Measurements from ENCODE around the gene HTRA2.

Gene HTRA2

DNA sequence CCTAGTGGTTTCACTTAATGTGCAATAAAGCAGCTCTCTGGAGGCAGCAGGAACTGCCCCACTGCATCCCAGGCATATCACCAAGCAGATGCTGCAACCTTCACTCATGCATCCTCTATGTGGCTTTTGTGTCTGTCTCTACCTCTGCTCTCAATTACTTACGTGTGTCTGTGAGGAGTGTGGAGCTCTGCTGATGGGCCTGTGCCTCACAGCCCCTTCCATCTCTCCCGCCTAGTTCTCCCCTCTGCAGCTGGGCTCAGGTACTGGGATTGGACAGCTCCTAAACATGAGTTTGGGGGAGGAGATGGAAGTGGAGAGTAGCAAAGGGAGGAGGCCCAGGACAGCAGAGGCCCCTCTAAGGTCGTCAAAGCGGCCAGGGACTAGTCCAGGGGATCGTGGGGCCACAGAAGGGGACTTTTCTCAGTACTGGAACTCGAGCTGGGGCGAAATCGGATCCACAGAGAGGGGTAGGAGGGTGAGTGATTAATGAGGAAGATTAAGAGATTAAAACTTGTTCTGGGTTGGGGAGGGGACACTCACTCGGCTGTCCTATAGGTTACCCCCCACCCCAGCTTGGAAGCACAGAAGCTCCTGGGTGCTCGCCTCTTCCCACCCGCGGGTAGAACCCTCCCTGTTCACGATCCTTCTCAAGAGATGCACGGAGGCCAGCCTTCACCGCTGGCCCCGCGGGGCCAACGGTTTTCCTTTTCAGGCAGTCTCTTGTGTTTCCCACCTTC is 28.2 kb upstream of the HTRA2 start:
- no peak for DNase-seq

DNA sequence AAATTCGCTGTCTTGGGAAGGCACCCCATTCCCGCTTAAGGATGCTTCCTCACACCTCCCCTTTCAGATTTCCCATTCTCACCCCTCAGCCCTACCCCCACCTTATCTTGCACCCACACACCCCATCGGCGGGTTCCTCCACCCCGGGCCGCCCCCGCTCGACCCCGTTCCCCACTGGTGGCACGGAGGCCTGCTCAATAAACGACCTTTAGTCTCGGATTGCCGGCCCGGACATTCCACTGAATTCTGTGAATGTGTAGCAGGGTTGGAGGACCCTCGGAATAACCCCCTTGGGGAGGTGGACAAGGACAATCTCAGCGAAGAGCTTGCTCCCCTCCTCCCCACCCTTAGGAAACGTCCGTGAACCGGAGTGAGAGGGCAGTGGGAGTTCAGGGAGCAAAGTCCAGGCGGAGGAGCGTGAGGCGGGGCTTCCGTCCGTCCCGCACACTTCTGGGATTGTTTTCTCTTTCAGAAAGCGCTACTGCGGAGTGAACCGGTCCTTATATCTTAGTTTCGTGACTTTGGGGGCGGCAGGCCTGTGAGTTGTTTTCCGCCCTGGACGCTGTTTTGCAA is 27.5 kb upstream of the HTRA2 start:
- no peak for DNase-seq

- DNase-seq, result peak; percentile 42
These were observed 26.8 kb upstream of the HTRA2 start for GRCh38 chr2:74502720-74503505.

DNA sequence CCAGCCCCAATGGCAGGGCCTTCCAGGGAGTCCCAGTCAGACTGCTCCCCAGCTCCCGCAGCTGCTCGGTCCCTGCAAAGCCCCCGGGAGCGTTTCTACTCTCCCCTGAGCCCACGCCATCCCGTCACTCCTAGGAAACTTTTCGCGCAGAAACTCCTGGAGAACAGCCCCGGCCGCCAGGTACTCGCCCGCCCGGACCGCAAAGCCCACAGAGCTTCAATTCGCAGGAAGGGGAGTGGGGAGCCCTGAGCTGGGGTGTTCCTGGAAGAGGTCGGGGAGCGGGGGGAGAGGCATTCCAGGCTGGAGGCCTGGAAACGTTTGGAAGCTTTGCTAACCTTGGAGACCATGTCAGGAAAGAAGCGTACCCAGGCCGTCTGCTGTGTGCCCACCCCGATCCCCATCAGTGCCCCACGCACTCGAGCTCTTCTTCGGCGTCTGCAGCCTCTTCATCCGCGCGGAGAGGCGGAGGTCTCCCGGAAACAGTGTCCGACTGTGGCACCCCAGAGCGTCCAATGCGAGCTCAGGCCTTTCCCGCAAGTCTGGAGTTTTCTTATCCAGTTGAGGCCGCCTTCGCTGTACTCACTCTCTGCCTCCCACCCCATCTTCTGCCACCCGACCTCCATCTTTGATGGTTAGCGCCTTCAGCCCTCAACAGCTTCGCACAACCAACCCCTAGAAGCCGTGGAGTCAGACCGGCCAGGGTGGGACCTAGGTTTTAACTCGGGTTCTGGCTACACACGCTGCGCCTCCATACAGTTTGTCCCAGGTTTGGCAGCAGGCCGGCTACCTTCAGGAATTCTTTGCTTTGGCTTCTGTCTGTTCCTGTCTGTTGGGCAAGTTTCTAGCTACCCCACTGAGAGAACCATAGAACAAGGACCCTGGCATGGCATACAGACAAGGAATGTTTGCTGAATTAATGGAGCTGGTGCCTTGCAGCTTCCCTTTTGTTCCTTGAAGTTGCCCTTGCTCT is 25.9 kb upstream of the HTRA2 start:
- DNase-seq, result no peak

- no peak for DNase-seq
These were observed 25.1 kb upstream of the HTRA2 start for GRCh38 chr2:74504591-74504990.

- DNase-seq, result no peak
These were observed 24.1 kb upstream of the HTRA2 start for GRCh38 chr2:74505448-74506246.

DNA sequence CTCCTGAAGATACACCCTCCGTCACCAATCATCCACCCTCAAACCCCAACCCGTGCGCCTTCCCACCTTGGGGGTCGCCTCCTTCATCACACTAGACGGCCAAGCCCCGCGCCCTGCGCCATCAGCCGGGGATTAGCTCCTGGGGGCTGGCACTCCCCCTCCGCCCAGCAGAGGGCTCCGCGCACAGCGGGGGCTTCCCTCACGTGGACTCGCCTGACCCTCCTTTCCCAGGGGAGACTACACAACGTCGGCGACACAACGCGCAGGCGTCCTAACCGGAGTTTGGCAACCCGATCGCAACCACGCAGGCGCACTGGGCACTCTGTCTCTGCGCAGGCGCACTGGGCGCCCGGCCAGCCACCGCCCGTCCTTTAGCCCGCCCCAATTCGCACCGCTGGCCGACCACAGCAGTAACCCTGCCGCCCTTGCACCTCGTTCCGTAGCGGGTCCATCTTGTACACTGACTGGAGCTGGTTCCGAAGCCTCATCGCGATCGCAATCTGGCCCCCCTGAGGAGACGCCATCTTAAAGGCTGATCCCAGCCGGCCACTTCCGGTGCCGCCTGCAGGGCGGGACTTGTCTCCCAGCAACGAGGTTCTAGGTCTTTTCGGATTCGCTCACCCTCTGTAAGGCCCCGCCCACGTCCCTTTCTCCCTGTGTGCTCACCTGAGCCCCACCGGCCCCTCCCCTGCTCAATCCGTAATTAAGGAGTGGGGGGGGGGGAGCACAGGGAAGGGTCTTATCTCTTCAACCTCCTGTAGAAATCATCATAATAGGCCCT is 22.4 kb upstream of the HTRA2 start, which contains the start of gene PCGF1:
TSS of gene PCGF1 (minus strand) at position 551 of the 781 bp plus-strand sequence. CDS start at position 524, 27 bp downstream.
- DNase-seq, result peak; percentile 99

DNA sequence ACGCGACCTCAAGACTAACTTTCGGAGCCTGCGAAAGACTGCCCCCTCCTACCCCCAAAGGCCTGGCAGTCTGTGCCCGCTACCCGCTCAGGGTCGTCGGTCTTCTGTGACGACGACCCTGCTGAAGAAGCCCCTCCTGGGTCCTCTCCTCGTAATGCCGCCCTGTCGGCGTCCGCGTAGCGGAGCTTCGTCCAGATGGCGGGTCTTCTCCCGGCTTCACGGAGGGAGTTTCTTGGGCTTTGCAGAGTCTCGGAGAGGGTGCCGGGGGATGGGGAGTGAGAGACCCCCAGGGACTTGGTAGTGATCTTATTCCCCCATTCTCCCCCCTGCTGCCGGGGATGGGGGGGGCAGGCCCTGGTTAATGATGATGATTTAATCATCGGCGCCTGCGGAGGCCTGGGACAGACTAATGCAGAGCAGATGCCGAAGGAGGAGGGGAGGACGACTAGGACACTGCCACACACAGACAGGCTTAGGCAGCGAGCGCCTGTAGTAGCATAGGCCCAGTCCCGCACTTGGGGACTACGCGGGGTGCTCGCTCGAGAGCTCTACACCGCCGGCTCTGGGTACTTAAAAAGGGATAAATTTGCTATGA is 21.7 kb upstream of the HTRA2 start:
- DNase-seq, result no peak

DNA sequence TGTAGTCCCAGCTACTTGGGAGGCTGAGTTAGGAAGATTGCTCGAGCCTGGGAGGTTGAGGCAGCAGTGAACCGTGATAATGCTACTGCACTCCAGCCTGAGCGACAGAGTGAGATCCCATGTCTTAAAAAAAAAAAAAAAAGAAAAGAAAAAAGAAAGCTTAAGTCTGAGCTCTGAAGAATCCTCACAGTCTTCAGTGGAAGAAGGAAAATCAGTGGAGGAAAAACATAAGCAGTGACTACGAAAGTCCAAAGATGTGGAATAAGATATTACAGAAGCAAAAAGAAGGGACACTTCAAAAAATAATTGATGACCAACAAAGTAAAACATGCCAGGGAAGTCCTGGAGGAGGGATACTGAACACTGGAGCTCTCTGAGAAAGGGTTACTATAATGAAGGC is 19.5 kb upstream of the HTRA2 start:
- no peak for DNase-seq

DNA sequence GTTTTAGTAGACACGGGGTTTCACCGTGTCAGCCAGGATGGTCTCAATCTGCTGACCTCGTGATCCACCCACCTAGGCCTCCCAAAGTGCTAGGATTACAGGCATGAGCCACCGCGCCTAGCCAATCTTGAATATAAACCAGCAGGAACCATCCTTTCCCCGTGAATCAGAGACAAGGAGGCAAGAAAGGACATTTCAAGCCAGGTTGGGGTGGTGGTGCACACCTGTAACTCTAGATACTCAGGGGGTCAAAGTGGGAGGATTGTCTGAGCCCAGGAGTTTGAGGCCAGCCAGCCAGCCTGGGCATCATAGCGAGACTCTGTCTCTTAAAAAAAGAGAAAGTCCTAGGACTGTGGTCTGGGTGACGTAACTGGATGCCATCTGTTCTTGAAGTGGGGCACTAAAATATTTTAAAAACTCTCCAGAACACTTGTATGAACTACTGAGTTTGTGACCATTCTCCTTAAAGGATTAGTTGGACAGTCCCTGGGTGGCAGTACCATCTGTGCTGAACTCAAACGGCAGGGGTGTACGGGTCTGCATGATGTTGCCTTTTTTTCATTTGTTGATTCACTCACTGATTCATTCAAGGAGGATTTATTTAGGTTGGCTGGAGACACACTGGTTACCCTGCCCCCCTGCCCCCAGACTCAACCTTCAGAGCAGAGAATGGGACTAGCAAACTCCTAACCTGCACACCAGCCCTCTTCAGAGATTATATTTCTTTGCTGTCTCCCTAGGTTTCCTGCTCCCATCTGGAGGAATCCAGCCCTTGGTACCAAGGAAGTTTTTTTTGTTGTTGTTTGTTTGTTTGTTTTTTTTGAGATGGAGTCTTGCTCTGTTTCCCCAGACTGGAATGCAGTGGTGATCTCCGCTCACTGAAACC is 18.4 kb upstream of the HTRA2 start:
- DNase-seq, result no peak

DNA sequence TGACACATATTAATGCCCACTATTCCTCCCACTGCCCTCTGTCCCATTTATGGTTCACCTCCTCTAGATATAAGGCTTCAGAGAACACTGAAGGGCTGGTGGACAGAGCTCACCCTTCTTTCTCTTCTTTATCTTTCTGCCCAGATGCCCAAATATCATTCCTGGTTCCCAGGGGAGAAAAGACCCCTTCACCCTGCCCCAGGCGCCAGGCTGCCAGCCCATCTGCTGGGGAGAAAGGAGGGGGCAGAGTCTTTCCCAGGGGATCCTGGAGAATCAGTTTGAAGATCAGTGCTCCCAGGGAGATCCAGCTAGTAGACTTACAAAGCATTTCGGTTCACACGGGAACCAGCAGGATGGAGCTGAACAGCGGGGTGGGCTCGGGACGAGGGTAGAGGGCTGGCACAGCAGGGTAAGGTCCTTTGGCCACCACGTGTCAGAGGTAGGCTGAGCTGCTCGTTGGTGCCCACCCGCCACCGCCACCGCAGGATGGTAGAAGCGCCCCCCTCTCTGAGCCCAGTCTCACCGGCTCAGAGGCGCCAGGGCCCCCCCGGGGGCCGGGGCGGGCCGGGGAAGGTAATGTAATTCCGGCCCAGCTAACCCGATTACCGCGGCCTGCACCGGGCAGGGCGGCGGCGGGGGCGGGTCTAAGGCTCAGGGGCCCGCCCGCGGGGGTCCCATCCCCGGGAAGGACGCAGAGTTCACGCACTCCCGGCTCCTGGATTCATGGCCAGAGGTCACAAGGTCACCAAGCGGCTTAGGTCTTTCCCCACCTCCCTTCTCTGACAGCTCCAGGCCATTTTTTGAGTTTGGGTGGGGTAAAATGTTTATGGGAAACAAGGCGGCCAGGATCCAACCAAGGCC is 16.8 kb upstream of the HTRA2 start:
- no peak for DNase-seq

GRCh38 chr2:74513605-74514367 is 15.9 kb upstream of the HTRA2 start:
- DNase-seq, result peak; percentile 24

- DNase-seq, result no peak
These were observed 15.1 kb upstream of the HTRA2 start, which contains the start of gene TLX2 for GRCh38 chr2:74514368-74515270. Gene TLX2 (plus strand): TSS chr2:74514450. CDS start chr2:74514807, 357 bp downstream.

- no peak for DNase-seq
These were observed 14.3 kb upstream of the HTRA2 start for GRCh38 chr2:74515271-74515980.

GRCh38 chr2:74515981-74516633 is 13.6 kb upstream of the HTRA2 start:
- peak; percentile 79 for DNase-seq
